GM19467 (cell line): Measurements from ENCODE around the gene SLC5A10.
A peak's percentile ranks its signal among the peaks of the same experiment; 100 is the strongest.

ENCODE experiments used
- ATAC-seq: cut with Tn5 transposase; IDR thresholded peaks from one replicate; pipeline ENCODE4 v1.9.1; 2021; ENCODE audit warnings: mild to moderate bottlenecking, moderate library complexity; ENCODE audit not compliant: unreplicated experiment

SLC5A10 gene

GRCh38 chr17:18981642-18982424 is 29.9 kb downstream of the SLC5A10 start:
- no peak for ATAC-seq

DNA sequence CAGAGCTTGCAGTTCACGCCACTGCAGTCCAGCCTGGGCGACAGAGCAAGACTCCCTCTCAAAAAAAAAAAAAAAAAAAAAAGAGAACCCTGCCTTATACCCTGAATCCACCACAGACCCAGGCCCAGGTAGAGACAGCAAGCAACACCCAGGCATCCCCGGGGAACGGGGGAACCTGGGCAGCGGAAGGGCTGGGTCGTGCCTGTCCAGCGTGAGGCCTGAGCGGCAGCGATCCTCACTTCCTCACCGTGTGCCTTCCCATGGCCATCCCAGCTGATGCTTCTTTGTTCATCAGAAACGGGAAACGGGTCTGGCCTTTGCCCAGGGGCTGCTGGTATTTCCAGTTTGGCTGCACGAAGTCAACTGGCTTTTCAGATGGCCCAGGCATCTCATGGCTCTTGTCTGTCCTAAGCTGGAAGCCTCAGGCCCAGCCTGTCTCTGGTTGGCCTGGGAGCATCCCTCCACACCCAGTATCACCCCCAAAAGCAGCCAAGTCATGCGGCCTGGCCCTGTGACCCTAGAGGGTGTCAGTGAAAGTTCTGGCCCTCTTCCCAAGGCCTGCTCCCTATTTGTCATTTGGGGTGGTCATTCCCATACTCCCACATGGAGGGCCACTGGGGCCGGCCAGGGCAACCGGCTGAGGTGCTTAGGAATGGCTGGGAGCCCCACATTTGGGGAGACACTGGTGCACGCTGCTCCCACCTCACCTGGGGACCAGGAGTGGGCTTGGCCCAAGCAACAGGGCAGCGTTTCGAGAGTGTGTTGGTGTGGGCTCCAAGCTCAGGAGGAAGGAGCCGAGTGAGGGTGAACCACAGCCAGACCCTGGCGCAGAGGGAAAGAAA is 32.5 kb downstream of the SLC5A10 start:
- ATAC-seq = no peak

GRCh38 chr17:18985475-18985874 is 33.5 kb downstream of the SLC5A10 start:
- ATAC-seq = no peak

DNA sequence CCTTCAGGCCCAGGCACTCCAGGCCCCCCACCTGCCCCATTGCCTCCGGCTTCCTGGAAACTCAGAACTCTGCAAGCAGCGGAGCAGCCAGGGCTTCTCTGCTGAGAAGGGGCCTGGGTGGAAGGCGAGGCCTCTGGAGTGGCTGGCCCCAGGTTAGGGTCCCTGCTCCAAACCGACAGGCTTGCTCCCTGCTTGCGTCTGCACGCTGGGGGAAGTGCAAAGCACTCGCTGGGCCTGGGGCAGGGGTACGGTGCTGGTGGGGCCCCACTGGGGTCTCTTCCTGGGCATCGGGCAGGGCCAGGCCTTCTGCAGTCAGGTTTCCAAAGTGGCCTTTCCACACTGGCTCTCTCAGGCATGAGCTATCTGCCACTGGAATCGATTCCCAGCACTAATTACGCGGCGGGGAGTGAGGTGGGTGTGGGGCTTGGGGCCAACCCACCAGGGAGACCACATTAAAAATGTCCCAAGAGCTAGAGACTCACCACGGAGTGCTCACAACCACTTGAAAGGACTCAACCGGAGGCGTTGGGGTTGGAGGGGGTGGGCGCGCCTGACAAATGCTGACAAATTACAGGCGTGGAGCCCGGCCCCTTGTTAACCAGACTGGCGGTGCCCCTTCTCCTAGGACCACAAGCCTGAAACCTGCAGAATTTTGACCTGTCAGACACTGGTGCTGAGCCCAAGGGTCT is 34.7 kb downstream of the SLC5A10 start:
- no peak for ATAC-seq

- no peak for ATAC-seq
These were observed 35.3 kb downstream of the SLC5A10 start for GRCh38 chr17:18987230-18987610.

DNA sequence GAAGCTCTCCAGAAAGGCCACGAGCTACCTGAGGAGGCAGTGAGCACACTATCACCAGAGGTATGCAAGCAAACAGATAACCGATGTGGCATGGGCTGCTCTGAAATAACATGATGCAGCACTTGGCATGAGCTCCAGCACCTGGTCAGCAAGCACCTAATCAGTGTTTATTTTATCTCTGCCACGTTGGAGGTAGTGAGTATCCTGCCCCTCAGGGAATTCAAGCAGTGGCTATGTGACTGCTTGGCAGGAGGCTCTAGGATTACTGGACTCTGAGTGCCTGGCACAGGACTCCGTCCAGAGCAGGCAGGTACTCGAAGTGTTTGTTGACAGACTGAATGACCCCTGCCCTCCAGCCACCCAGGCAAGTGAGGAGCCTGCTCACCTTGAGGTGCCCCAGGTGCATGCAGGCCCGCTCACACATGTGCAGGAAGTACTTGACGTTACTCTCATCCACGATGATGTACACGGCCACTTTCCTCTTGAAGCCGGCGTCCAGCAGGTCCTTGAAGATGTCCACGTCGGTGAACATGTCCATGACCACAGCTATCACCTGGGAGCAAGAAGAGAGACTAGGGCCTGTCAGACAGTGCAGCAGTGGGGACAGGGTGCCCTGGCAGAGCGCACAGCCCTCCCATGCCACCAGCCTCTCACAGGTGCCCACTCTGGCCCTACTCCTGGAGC is 36.0 kb downstream of the SLC5A10 start:
- no peak for ATAC-seq

- no peak for ATAC-seq
These were observed 36.7 kb downstream of the SLC5A10 start for GRCh38 chr17:18988546-18989173.

DNA sequence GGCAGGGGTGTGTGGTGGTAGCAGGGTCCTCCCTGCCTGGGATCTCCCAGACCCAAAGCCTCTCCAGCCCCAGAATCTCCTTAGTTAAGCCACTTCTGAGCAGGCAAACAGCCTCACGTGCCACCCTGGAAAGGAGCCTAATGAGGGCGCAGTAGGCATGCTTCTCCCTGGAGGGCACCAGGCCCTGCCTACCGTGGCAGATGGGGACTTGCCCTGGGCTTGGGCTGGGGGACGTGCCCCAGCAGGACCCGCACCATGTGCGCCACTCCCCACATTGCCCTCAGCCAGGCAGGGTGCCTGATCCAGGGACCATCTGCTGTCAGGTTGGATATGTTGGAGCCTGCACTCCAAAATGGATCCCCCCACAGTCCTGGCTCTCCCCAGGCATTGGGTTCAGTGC is 38.4 kb downstream of the SLC5A10 start:
- no peak for ATAC-seq

GRCh38 chr17:18991531-18992315 is 39.8 kb downstream of the SLC5A10 start:
- no peak for ATAC-seq

DNA sequence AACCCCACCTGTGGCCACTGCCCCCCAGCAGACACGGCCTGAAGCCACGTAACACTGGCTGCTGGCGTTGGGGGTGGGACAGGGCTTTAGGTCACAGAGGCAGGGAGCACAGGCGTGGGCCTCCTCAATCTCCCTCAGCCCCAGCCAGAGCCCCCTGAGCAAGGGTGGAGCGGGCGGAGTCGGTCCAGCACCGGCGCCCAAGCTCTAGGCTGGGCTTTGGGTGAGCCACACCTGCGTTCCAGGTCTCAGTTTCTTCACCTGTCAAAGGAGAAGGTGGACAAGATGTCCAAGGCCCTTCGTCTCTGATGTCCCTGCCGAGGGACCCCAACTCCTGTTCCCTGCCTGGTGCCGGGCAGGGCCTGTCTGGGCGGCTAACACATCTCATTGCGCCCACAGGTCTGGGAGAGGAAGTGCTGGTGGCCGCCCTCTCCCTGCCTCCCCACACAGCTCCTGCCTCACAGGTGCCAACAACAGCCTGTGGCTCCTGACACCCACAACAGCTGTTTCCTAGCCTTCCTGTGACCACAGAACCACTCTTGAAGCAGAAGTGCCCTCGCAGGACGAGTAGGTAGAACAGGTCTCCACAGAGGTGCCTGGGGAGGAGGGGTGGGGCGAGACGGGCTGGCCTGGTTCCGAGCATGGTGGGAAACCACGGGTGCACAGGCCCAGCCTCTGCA is 40.6 kb downstream of the SLC5A10 start:
- peak; percentile 49 for ATAC-seq

- ATAC-seq = no peak
These were observed 42.1 kb downstream of the SLC5A10 start for GRCh38 chr17:18993905-18994526.

DNA sequence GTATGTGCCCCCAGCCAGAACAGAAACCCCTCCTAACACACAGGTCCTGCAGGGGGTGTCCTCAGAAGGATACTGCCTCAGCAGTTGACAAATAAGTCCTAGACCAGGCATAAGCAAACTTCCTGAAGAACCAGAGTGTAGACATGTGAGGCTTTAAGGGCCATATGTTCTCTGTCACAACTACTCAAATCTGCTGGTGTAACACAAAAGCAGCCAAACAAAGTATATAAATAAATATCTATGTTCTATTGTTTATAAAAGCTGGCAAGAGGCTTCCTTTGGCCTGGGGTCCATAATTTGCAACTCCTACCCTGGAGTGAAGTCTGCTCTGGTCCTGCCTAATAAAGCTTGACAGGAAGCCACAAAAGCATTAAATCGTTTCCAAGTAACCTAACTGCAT is 42.7 kb downstream of the SLC5A10 start:
- ATAC-seq = no peak

DNA sequence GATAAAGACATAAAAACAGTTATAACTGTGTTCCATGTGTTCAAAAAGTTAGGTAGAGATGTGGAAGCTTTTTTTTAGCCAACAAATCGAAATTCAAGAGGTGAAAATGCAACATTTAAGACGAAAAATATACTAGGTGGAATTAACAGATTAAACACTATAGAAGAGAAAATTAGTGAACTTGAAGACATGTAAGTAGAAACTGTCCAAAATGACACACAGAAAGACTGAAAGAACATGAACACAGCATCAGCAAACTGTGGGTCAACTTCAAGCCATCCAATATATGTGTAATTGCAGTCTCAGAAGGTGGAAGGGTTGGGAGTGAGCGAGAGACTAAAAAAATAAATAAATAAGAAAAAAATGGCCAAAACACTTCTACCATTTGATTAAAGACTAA is 43.3 kb downstream of the SLC5A10 start:
- no peak for ATAC-seq

DNA sequence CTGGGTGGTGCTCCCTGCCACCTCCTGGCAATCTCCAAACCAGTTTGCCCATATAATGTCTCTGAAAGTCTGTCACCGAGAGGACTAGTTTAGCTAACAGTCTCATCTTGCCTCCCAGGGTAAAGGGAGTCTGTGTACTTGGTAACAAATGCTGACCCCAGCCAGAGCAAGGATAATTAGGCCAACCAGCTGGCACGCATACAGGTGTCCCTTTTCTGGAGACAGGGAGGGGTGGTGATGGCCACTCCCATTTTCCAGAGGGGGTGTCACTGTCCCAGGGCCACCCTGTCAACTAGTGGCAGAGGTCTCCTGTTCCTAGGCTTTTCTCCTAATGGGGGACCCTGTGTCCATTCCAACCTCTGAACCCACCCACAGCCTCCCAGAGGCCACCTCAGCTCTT is 44.5 kb downstream of the SLC5A10 start:
- ATAC-seq = no peak

- no peak for ATAC-seq
These were observed 45.8 kb downstream of the SLC5A10 start for GRCh38 chr17:18997650-18998196.

GRCh38 chr17:18999394-18999793 is 47.4 kb downstream of the SLC5A10 start:
- no peak for ATAC-seq

- ATAC-seq = no peak
These were observed 47.9 kb downstream of the SLC5A10 start for GRCh38 chr17:18999911-19000310.

- no peak for ATAC-seq
These were observed 48.8 kb downstream of the SLC5A10 start for GRCh38 chr17:19000531-19001325.
